ENCODE data around the gene DARS1.

GRCh38 chr2:135894930-135895329 is 90.5 kb downstream of the DARS1 start:
- no peak for TF ChIP-seq EZH2phosphoT487 (IDR thresholded peaks at IDR 0.05; ENCODE audit: borderline replicate concordance)
- TF ChIP-seq CTCF (conservative IDR thresholded peaks at IDR 0.05; ENCODE audit: low read length) = no peak
